NCI-H2107 treated with DMSO at 0.1 percent for 48 hours (cell line): ENCODE measurements around the gene FAM171A1.
"Not testable (repeated sequence)": the region's sequence is repeated elsewhere in the genome, so short reads cannot be mapped to it uniquely, and the experiment has no call there.

Experiments used
- DNase-seq: peaks from one replicate; lab custom pipeline; 2025; ENCODE audit not compliant: unreplicated experiment; lab: John Stamatoyannopoulos, UW

Gene FAM171A1

GRCh38 chr10:15295537-15296325 lies 75.4 kb downstream of the FAM171A1 start:
- DNase-seq = no peak

- DNase-seq = no peak
Observed at GRCh38 chr10:15293862-15294842, 76.9 kb downstream of the FAM171A1 start.

DNA sequence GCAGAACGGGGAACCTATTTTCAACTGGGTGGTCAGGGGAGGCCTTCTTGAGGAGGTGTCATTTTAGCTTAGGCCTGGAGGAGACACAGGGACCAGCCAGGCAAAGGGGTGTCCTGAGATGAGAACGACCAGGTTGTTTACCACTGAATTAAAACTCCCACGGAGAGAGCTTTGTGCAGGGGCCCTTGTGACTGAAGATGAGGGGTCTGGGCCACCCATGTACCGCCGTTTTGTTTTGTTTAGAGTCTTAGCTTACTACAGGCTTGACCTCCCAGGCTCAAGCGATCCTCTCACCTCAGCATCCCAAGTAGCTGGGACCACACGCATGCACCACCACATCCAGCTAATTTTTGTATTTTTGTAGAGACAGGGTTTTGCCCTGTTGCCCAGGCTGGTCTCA lies 80.4 kb downstream of the FAM171A1 start:
- DNase-seq = no peak

- DNase-seq = no peak
Observed at GRCh38 chr10:15290150-15290549, 80.9 kb downstream of the FAM171A1 start.

DNA sequence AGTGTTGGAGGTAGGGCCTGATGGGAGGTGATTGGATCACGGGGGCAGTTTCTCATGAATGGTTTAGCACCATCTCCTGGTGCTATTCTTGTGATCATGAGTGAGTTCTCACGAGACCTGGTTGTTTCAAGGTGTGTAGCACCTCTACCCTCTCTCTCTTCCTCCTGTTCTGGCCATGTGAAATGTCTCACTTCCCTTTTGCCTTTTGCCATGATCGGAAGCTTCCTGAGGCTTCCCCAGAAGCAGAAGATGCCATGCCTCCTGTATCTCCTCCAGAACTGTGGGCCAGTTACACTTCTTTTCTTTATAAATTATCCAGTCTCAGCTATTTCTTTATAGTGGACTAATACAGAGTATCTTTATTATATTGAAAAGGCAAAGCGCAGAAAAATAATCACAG lies 90.1 kb downstream of the FAM171A1 start:
- DNase-seq = no peak

GRCh38 chr10:15280462-15280861 lies 90.6 kb downstream of the FAM171A1 start:
- no peak for DNase-seq

GRCh38 chr10:15279236-15279635 lies 91.9 kb downstream of the FAM171A1 start:
- DNase-seq = no peak

GRCh38 chr10:15278786-15279185 lies 92.3 kb downstream of the FAM171A1 start:
- DNase-seq = no peak

GRCh38 chr10:15276039-15276438 lies 95.0 kb downstream of the FAM171A1 start:
- DNase-seq = not testable (repeated sequence)

DNA sequence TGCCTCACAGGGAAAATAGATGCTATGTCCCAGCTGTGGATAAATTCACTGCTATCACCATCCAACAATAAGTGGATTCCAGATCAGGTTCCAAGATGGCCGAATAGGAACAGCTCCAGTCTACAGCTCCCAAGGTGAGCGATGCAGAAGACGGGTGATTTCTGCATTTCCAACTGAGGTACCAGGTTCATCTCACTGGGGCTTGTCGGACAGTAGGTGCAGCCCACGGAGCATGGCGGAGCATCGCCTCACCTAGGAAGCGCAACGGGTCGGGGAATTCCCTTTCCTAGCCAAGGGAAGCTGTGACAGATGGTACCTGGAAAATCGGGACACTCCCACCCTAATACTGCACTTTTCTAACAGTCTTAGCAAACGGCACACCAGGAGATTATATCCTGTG lies 101.3 kb downstream of the FAM171A1 start:
- DNase-seq = not testable (repeated sequence)

- DNase-seq = no peak
Observed at GRCh38 chr10:15267496-15267895, 103.6 kb downstream of the FAM171A1 start.

DNA sequence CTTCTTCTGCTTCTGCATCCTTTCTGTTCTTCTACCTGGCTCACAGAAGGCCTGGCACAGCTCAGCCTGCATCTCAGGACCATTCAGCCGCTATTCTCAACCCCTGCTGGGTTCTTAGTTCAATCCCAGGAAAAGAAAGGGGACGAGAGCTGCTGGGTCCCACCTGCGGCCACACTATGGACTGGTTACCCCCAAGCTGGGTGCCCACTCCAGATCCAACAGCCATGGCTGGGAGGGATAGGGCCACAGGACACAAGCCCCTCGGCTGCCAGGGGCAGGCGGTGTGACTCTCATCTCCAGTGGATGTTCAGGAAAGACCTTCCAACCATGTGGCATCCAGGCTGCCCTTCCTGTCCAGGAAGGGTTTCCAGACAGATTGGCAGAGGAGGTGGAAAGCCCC lies 105.0 kb downstream of the FAM171A1 start:
- no peak for DNase-seq

GRCh38 chr10:15265558-15265957 lies 105.5 kb downstream of the FAM171A1 start:
- DNase-seq = no peak

DNA sequence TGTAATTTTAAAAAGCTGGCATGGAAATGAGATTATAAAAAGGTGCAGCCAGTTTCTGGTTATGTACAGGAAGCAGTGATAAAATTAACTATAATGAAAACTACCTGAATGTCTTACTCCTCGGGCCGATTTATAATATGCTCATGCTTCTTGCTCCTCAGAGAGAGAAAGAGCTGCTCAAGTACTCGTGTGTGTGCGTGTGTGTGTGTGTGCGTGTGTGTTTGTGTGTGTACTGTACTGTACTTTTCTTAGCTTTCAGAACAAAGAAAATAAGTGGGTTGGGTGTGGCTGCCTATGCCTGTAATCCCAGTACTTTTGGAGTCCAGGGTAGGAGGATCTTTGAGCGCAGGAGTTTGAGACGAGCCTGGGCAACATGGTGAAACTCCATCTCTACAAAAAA lies 106.0 kb downstream of the FAM171A1 start:
- no peak for DNase-seq

- DNase-seq = no peak
Observed at GRCh38 chr10:15263657-15264323, 107.3 kb downstream of the FAM171A1 start.

- no peak for DNase-seq
Observed at GRCh38 chr10:15262036-15262713, 108.9 kb downstream of the FAM171A1 start.

DNA sequence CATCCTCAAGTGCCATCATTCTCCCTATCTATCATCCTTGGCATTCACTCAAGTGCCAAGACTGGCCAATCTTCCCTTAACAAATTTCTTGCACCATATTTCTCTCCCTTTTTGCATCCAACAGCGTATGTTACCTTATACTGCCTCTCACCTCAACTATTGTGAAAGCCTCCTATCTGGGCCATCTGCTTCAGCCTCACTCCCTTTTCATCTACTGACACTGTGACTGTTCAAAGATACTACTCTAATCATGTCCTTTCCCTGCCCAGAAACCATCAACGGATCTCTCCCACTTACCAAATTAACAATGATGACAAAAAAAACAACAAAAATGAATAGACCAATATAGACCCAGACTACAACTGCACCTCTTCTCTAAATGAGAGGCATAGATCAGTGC lies 112.0 kb downstream of the FAM171A1 start:
- no peak for DNase-seq

DNA sequence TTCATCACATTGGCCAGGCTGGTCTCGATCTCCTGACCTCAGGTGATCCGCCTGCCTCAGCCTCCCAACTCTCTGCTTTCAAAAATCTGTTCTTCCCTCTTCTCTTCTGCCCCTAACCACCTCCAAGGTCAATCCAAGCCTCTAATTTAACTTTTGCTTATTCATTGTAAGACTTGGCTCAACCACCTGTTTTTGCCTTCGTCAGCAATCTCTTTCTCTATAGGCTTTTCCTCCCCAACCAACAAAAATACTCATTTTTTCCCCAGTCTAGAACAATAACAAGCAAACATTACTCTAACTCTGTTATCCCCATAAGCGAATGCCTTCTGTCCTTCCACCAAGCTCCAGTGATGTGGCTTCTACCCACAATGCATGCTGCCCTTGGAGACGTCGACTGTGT lies 112.8 kb downstream of the FAM171A1 start:
- no peak for DNase-seq

DNA sequence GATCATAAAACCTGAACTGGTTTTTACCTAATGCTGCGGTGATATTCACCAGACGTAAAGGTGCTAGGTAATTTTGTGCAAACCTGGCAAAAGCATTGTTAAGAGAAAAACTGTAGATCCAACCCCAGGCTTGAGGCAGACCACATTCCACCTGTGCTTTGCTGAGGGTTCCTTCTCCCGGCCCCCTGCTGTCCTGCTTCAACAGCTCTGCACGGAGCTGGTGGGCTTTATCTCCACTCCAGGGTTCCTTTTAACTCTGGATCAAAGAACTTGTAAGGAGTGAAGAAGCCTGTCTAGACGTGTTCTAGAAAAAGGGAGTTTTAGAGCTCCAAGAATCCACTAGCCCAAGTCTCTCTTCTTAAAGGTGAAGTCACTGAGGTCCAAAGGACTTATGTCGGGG lies 115.1 kb downstream of the FAM171A1 start:
- no peak for DNase-seq

- DNase-seq = peak; percentile 35
Observed at GRCh38 chr10:15254808-15255648, 116.1 kb downstream of the FAM171A1 start.
